Thymus (tissue), 11 donors: ENCODE results near the gene STXBP6. TPM values are rescaled to one million over a fixed set of nuclear protein-coding genes. Genes with fewer than 3 reads are reported as not detected.

ENCODE experiments used
- DNase-seq, 9 donors: peaks; one replicate each; pipeline ENCODE4 v3.0.0-alpha.2; 2013; ENCODE audit warnings: low spot score in 9 of 9, low read depth in 6 of 9, missing footprints in 1 of 9
- H3K27ac ChIP-seq, 2 donors: one replicate each; pipeline ENCODE4 v1.5.1; 2013; ENCODE audit warnings: control low read depth in 1 of 2, low read depth in 1 of 2, low read length in 1 of 2, mild to moderate bottlenecking in 1 of 2, moderate library complexity in 1 of 2
- H3K27me3 ChIP-seq, 2 donors: one replicate each; pipeline ENCODE4 v1.5.1; 2013; ENCODE audit warnings: low read length in 1 of 2; ENCODE audit not compliant: control insufficient read depth in 2 of 2, insufficient read depth in 1 of 2
- H3K36me3 ChIP-seq, 2 donors: one replicate each; pipeline ENCODE4 v1.5.1; 2013; ENCODE audit warnings: low read length in 1 of 2, mild to moderate bottlenecking in 1 of 2, moderate library complexity in 1 of 2; ENCODE audit not compliant: control insufficient read depth in 2 of 2, insufficient read depth in 2 of 2
- H3K4me1 ChIP-seq, 2 donors: one replicate each; pipeline ENCODE4 v1.5.1; 2013; ENCODE audit warnings: low read length in 2 of 2; ENCODE audit not compliant: control insufficient read depth in 2 of 2, insufficient read depth in 2 of 2
- H3K4me3 ChIP-seq, 2 donors: one replicate each; pipeline ENCODE4 v1.5.1; 2013; ENCODE audit warnings: low read length in 2 of 2, control low read depth in 1 of 2, mild to moderate bottlenecking in 1 of 2
- H3K9me3 ChIP-seq, 2 donors: one replicate each; pipeline ENCODE4 v1.5.1; 2013; ENCODE audit warnings: low read length in 1 of 2, mild to moderate bottlenecking in 1 of 2; ENCODE audit not compliant: control insufficient read depth in 2 of 2, insufficient read depth in 1 of 2
- WGBS: extraction: QIAGEN DNeasy Blood & Tissue Kit; methylation state at CpG from one replicate; pipeline ENCODE4 v1.1.7; 2013; 5-methylcytosine and 5-hydroxymethylcytosine counted together
- polyA plus RNA-seq: library from polyadenylated mRNA; stranded (reverse); fragments of 200-250 nt; gene quantifications from one replicate; pipeline ENCODE4 v1.2.3, GENCODE V29; 2013
- total RNA-seq: library from RNA; stranded (reverse); fragments of 120-200 nt; gene quantifications from one replicate; pipeline ENCODE4 v1.2.4, GENCODE V29; 2013
- donor health status: healthy.

The STXBP6 gene
- total and polyA plus RNA-seq, 2 donors: 6.9 to 8.3 TPM

DNA sequence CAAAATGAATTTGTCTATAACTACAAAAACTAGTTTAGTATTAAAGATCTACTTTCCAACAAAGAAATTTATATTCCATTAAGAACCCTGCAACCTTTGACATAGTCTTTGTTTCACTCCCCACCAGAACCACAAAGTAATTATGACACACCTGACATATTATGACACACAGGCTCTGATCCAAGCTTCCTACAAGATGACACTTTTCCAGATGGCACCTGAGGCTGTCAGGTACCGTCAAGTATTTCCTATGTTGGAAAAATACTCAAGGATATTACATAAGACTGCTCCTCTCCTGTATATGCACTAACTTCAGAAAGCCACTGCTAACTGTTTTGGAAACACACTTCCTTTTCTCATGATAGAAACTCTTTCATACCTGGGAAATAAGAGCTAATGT, 38.9 kb downstream of the STXBP6 start:
- H3K36me3 ChIP-seq: no peaks in the 10 kb centered on the region
- H3K27me3 ChIP-seq: no peaks in the 10 kb centered on the region
- WGBS: 87% methylated on average over 1 of the region's 1 CpG

DNA sequence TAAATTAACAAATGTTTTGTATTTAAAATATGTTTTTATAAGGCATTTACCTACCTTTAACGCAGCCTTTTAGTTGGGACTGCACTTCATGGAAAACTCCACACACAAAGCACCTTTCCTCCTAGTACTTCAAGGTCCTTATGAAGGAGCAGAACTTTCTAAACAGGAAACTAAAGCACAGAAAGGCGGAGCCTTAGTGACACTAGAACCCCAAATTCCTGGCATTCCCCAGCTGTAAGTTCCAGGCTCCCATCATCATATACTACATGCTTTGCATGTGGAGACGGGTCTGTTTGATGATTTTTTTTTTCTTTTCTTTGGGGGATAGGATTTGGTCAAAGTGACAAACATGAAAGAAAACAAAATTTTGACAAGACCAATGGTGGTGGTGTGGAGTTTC, 39.5 kb downstream of the STXBP6 start:
- no peak overlapping the region for H3K4me3 ChIP-seq
- DNase-seq: no peak
- H3K36me3 ChIP-seq: no peaks in the 10 kb centered on the region
- WGBS: 97% methylated on average over 3 of the region's 3 CpGs
- H3K4me1 ChIP-seq: no peaks in the 10 kb centered on the region
- no peak overlapping the region for H3K27ac ChIP-seq
- H3K27me3 ChIP-seq: no peaks in the 10 kb centered on the region
- no peaks in the 10 kb centered on the region for H3K9me3 ChIP-seq

More for the DNA sequence above, 38.9 kb downstream of the STXBP6 start:
- H3K27ac ChIP-seq: no peak overlapping the region
- H3K4me1 ChIP-seq: no peaks in the 10 kb centered on the region
- no peaks in the 10 kb centered on the region for H3K9me3 ChIP-seq
- DNase-seq: no peak
- no peak overlapping the region for H3K4me3 ChIP-seq

DNA sequence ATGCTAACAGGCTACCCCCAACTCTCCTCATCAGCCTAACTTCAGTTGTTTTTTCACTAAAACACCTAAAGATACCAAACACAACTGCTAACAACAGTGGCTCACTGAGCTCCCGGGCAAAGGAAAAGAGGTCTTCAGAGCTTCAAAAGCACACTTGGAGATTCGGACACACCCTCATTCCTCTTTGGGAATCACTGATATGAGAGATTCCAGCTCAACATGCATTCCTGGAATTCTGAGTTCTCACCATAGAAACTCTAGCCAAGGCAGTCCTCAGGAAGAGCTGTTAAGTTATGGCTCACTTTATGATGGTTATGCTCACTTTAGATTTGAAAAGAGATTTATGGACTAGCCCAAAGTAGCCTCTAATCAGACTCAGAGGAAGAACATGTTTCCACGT, 40.1 kb downstream of the STXBP6 start:
- Histone ChIP-seq H3K4me1 (no peaks in the 10 kb centered on the region), H3K27ac (no peak overlapping the region), H3K27me3 (no peaks in the 10 kb centered on the region), H3K4me3 (no peak overlapping the region), H3K36me3 (no peaks in the 10 kb centered on the region), H3K9me3 (no peaks in the 10 kb centered on the region)
- 85% methylated on average over 3 of the region's 3 CpGs for WGBS
- no peak for DNase-seq

DNA sequence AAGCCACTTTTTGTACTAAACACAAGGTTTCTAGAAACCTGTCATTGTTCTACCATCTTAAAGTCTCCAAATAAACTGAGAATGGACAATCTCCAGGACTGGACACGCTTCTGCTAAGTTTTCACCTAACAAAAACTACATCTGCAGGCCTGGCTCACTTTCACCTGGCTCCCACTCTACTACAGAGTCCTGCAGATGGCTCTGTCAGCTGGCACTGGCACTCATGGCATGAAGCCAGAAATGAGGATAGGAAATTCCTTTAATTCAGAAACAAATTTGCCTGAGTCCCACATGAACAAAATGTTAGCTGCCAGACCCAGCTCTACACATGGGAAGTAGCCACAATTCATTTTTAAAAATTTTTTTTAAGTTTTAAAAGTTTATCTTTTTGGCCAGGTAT, 42.1 kb downstream of the STXBP6 start:
- H3K27me3 ChIP-seq: no peaks in the 10 kb centered on the region
- DNase-seq: no peak
- WGBS: 86% methylated on average over 1 of the region's 1 CpG
- no peaks in the 10 kb centered on the region for H3K36me3 ChIP-seq
- no peaks in the 10 kb centered on the region for H3K4me1 ChIP-seq
- H3K4me3 ChIP-seq: no peak overlapping the region
- no peak overlapping the region for H3K27ac ChIP-seq
- no peaks in the 10 kb centered on the region for H3K9me3 ChIP-seq

DNA sequence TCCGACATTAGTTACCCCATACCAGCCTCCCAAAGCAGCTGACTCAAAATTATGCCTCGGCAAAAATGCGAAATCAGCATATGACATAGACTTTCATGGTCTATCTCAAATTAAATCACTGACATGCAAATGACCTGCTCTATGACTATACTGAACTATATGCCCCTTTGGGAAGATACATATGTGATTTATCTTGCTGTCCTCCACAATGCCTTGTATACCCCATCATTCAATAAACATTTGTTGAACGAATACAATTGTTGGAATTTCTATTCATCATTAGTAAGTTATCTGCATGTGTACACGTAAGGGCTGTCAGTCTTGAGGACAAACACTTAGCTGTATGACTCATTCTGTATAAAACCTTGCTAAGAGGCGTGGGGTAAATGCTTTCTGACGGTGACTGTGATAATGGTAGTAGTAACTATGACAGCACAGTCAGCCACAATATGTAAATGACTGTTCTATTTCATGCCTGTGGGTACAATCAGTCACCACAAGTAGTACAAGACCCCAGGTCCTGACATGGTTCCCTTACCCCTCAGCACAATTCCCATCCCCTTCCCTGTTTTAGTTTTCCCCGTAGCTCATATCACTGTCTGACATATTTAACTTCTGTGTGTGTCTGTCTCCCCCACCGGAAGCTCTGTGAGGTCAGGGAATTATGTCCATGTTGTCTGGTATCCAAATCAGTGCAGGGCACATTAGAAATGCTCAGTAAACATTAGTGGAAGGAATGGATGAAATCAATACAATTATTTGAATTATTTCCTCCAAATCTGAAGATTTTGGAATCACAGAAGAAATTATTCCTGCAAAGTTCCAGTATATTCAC, 42.8 kb downstream of the STXBP6 start:
- Histone ChIP-seq H3K27ac (no peak overlapping the region), H3K9me3 (no peaks in the 10 kb centered on the region), H3K4me1 (no peaks in the 10 kb centered on the region), H3K27me3 (no peaks in the 10 kb centered on the region), H3K4me3 (no peak overlapping the region), H3K36me3 (no peaks in the 10 kb centered on the region)
- no peak for DNase-seq
- 90% methylated on average over 9 of the region's 9 CpGs for WGBS

DNA sequence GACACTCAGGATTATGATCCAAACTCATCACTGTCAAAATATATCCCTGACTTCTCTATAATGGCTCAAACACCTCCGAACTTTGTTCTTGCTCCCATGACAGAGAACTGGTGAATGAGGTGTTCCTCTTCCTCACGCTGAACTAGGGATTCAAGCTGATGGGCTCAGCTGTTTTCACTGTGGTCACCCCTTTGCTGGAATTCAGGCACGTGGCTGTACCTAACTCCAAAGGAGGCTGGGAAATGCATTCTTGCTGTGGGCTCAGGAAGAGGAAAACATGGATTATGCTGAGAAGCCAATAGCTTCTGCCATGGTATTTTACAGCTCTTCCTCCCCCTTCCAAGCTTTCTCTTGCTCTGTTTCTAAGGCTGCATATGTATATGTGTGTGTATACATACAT, 43.9 kb downstream of the STXBP6 start:
- no peak overlapping the region for H3K27ac ChIP-seq
- no peaks in the 10 kb centered on the region for H3K27me3 ChIP-seq
- 89% methylated on average over 3 of the region's 3 CpGs for WGBS
- no peaks in the 10 kb centered on the region for H3K4me1 ChIP-seq
- H3K9me3 ChIP-seq: no peaks in the 10 kb centered on the region
- no peaks in the 10 kb centered on the region for H3K36me3 ChIP-seq
- no peak overlapping the region for H3K4me3 ChIP-seq
- DNase-seq: no peak

DNA sequence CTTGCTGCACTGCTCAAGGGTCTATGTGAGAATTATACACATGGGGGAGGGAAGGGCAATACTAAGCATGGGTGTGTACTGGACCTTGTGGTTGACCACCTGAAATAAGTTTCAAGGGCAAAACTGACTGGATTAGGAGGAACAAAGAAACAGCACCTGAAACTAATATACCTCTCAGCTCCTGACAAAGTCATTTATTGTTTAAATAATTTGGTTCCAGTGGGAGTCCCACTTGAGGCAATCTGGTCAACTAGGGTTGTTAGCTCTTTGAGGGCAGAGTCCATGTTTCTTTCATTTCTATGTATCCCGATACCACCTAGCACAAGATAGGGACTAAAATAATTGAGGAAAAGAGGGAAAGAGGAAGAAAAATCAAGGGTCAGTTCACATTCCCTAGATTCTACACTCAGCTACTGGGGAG, 45.5 kb downstream of the STXBP6 start:
- Histone ChIP-seq H3K4me3 (no peak overlapping the region), H3K27ac (no peak overlapping the region), H3K9me3 (no peaks in the 10 kb centered on the region), H3K36me3 (no peaks in the 10 kb centered on the region), H3K27me3 (no peaks in the 10 kb centered on the region), H3K4me1 (no peaks in the 10 kb centered on the region)
- 97% methylated on average over 1 of the region's 1 CpG for WGBS
- DNase-seq: no peak

DNA sequence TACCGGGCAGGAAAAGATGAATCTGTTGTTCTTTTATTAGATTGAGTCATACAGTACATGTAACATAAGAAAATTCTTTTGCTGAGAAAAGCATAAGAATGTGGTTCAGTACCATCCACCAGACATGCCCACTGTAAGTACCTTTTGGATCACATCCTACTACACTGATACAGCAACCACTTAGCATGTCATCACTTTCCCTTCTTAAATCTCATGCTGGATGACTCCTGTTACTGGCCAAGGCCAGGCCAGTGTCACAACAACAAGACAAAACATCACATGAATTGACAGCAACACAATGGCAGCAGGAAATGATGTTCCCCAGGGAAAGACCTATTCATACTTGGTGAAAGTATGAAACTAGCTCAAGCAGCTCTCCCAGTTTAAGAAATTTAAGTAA, 46.4 kb downstream of the STXBP6 start:
- no peaks in the 10 kb centered on the region for H3K9me3 ChIP-seq
- H3K27ac ChIP-seq: no peak overlapping the region
- no peak for DNase-seq
- WGBS: 97% methylated on average over 1 of the region's 1 CpG
- H3K27me3 ChIP-seq: no peaks in the 10 kb centered on the region
- H3K4me1 ChIP-seq: no peaks in the 10 kb centered on the region
- no peaks in the 10 kb centered on the region for H3K36me3 ChIP-seq
- no peak overlapping the region for H3K4me3 ChIP-seq

DNA sequence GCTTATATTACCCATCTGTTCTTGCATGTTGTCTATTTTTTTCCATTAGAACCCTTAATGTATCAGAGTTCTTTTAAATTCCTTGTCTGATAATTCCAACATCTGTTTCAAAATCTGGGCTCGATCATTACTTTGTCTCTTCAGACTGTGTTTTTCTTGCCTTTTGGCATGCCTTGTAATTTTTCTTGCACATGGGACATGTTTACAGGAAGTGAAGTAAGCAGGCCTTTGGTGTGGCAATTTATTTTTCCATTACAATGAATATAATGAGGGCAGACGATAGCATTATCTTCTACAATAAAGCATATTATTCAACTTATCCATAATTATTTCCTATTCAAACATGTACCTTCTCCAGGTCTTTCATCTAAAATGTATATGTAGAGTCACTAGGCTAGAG, 48.3 kb downstream of the STXBP6 start:
- 94% methylated on average over 2 of the region's 2 CpGs for WGBS
- Histone ChIP-seq H3K36me3 (no peaks in the 10 kb centered on the region), H3K27ac (no peak overlapping the region), H3K9me3 (no peaks in the 10 kb centered on the region), H3K27me3 (no peaks in the 10 kb centered on the region), H3K4me1 (no peaks in the 10 kb centered on the region), H3K4me3 (no peak overlapping the region)
- no peak for DNase-seq
